Dermis blood vessel endothelial cell (primary cell): ENCODE results near the gene ZNF804A. TPM values are rescaled to one million over a fixed set of nuclear protein-coding genes. Genes with fewer than 3 reads are reported as not detected.

Experiments
- DNase-seq: peaks from one replicate; pipeline ENCODE4 v3.0.0; 2010
- total RNA-seq: library from RNA; depleted of rRNA; stranded (reverse); fragments of >200 nt; gene quantifications from 2 replicates; pipeline ENCODE4 v1.2.3, GENCODE V29; 2014

The ZNF804A gene
- 0.05 TPM in 1 of 2 replicates, not detected in the other for total RNA-seq

- DNase-seq, result peak; percentile 22
These were observed at the start of gene ZNF804A for GRCh38 chr2:184598316-184599053. Gene ZNF804A, plus strand, starts transcription at chr2:184598529. Its CDS starts 431 bp downstream, at chr2:184598960.

- DNase-seq, result no peak
These were observed 49.2 kb upstream of the ZNF804A start for GRCh38 chr2:184549153-184549552.

GRCh38 chr2:184551626-184552025 lies 46.7 kb upstream of the ZNF804A start:
- DNase-seq, result no peak

DNA sequence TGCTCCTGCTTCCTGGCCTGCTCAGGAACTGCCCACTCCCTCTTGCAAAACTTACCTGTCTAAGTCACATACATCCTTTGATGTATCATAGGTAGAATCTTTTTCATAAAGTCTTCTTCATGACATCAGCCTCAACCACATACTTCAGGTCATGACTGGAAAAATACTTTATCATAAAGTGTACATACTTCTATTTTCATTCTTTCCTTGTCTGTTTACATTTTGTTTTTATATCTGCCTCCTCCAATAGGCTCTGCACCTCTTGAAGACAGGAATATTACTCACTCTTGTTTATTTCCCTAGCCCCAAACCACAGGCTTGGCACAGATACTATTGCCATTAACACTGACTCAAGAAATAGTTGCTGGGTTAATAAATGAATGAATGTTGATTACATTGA lies 43.6 kb upstream of the ZNF804A start:
- DNase-seq, result no peak

DNA sequence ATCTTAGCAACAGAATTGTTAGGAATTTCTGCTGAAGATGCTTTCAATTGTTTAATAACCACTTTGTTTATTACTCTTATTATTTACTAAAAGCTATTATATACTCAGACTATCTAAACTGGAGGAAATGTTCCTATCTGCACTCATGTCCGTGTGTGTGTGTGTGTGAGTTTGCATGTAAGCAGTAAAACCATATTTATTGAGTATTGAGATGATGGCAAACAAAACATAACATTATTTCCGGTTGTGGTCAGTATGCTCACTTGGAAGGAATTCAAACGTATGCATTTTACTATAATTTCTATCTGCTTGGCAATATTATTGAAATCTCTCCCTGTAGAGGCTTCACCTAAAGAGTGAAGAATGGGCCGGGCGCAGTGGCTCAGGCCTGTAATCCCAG lies 43.0 kb upstream of the ZNF804A start:
- no peak for DNase-seq

GRCh38 chr2:184556639-184557038 lies 41.7 kb upstream of the ZNF804A start:
- DNase-seq, result no peak

GRCh38 chr2:184558713-184559464 lies 39.4 kb upstream of the ZNF804A start:
- DNase-seq, result no peak

DNA sequence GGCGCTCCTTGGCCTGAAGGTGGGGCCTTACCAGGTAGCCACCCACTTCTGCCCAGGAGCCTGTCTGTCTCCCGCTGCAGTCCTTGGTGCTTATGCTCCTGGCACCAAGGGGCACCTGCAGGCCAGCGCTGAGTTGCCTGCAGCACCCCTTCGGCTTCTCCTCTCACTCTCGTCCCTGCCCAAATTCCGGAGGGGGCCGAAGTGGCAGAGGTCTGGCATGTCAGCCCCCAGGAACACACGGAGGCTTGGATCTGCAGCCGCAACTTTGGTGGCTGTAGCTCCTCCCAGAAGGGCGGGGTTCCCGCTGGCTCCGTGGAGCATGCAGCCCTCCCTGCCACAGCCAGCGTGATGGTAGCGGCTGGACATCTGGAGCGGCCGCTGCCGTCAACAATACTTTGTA lies 37.7 kb upstream of the ZNF804A start:
- DNase-seq, result no peak

GRCh38 chr2:184562532-184562931 lies 35.8 kb upstream of the ZNF804A start:
- no peak for DNase-seq

GRCh38 chr2:184564092-184564491 lies 34.2 kb upstream of the ZNF804A start:
- DNase-seq, result no peak

DNA sequence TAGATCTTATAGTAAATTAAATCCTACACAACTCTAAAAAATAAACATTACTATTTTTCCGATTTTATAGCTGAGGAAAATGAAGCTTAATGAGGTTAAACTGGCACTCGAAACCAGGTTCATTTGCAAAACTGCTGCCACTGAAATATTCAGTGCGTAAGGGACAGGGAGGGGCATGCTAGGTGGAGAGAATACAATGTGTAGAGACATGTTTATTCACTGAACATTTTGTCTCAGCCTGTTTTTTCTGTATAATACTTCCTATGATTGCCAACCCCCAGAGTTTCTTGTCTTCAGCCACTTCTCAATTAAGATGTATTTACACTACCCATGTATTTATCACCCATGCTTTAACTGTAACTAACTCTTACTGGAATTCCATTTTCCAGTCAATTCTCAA lies 31.6 kb upstream of the ZNF804A start:
- DNase-seq, result no peak

GRCh38 chr2:184577056-184577455 lies 21.3 kb upstream of the ZNF804A start:
- DNase-seq, result no peak

DNA sequence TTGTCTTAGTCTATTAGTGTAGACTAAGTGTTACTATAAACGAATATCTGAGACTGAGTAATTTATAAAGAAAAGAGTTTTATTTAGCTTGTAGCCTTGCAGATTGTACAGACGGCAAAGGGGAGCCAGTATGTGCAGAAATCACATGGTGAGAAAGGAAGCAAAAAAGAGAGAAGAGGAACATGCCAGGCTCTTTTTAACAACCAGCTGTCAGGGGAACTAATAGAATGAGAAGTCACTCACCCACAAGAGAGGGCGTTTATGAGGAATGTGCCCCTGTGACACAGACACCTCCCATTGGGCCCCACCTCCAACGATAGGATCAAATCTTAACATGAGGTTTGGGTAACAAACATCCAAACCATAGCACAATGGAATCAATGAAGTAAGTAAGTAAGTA lies 20.6 kb upstream of the ZNF804A start:
- no peak for DNase-seq

GRCh38 chr2:184579226-184579625 lies 19.1 kb upstream of the ZNF804A start:
- DNase-seq, result no peak

DNA sequence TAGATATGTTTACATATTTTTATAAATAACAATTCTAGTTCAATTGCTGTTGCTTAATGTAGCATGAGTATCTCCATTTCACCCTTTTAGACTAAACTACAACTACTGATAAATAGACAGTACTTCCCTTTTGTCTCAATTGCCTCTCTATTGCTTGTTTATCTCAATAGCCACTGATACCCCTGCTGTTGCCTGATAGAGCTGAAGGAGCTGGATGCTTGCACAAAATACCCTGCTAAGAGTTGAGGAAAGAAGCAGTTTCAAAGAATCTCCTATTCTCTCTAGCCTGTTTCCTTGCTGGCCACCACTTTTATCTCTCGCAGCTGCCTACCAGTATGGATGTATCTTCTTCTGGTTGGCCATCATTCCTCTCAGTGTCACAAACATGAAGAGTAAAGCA lies 16.9 kb upstream of the ZNF804A start:
- no peak for DNase-seq

DNA sequence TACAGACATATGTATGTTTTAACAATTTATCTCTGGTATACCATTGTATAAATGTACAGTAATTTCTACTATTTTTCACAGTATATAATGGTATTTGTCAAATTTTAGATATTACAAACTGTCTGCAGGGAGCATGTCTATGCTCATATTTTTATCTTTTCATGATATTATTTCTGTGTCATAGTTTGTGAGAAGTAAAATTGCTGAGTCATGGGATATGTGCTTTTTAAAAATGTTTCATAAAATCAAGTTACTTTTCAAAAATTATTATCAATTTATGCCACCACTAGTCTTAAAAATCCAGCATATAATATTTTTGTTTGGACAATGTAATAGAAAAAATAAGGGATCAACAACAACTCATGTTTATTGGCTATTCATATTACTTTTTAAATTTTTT lies 9.1 kb upstream of the ZNF804A start:
- DNase-seq, result no peak

GRCh38 chr2:184596819-184597411 lies 1.4 kb upstream of the ZNF804A start:
- no peak for DNase-seq

- peak; percentile 10 for DNase-seq
These were observed 748 bp upstream of the ZNF804A start for GRCh38 chr2:184597571-184597991.

GRCh38 chr2:184598002-184598315 lies 370 bp upstream of the ZNF804A start:
- no peak for DNase-seq

DNA sequence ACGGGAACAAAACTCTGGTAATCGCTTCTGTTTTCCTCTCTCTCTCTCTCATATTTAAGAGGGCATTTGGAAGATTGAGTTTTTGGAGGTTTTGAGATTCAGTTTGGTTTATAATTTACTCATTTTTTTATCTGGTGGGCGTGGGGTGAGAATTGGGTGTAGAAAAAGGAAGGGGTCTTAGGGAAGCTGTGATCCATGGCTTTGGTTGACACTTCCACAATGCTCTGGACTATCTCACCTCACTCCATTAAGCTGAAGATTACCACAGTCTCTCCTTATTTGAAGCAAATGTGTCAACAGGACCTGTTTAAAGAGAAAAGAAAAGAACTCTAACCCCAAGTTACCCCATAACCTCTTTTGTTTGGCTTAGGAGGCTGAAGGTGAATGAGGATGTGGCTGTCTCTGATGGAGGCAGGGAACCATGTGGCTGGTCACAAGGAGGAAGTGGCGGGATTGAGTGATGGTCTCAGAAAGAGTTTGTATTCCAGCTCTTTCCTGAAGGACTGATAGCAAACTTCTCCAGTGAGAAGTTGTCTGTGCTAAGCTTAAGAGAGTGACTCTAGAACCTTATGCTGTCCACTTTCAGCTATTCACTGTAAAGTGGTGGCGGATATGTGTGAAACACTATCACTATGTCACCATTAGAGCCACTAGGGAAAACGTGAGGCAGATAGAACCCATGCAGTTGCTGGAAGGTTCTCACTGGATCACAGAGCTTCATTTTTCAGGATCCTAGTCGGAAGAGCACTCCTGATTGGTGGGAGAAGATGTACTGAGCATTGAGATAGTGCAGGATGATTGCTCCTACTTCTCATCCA lies 934 bp downstream of the ZNF804A start:
- no peak for DNase-seq

DNA sequence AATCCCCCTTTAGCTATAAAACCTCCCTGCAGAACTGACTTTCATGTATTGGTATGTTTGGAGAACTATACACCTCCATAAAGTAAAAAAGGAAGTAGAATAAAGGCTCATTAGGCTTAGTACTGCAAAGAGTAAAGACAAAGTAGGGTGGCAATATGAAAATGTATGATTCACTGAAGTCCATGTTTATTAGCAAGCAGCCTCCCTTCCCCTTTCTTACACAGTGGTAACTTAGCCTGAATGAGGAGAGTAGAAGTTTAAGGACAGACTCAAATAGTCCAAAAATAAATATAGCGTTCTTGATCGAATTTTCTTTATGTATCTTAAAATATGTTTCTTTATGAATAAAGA lies 1.5 kb downstream of the ZNF804A start:
- no peak for DNase-seq

DNA sequence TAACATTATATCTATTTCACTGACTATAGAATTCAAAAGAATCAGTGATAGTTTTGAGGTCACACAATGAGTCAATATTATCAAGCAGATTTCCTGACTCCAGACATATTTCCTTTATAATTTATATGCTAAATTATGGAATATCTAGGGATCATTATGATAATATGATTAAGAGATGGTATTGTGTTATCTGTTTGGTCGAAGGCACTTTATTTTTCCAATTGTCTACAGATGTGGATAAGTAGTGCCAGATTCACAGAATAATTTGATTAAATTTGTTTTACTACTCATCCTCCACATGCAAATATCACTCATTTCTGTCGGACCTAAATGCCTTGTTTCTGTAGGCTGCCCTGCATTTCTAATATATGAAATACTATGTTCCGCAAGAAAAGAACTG lies 4.4 kb downstream of the ZNF804A start:
- DNase-seq, result no peak

GRCh38 chr2:184610891-184611290 lies 12.6 kb downstream of the ZNF804A start:
- no peak for DNase-seq
